DND-41 (cell line): Measurements from ENCODE around the gene GCLM.
"Not testable (repeated sequence)": the region's sequence is repeated elsewhere in the genome, so short reads cannot be mapped to it uniquely, and the experiment has no call there.

Experiments used
- ATAC-seq: fragments of 200-7000 bp; cut with Tn5 transposase; 3 replicates; pipeline ENCODE4 v1.9.1; 2021; ENCODE audit warnings: low read depth; ENCODE audit not compliant: insufficient read depth
- DNase-seq: peaks from one replicate; pipeline ENCODE4 v3.0.0-alpha.2; 2020
- H2AFZ ChIP-seq: 2 replicates; pipeline ENCODE4 v1.6.0; 2012; ENCODE audit warnings: low read depth, low read length
- H3K27ac ChIP-seq: 2 replicates; pipeline ENCODE4 v1.5.1; 2012; ENCODE audit warnings: low read length, inconsistent platforms
- H3K27me3 ChIP-seq: fragments of 200-600 bp; sonication (generic); 2 replicates; pipeline ENCODE4 v1.6.0; 2012; ENCODE audit warnings: low read length, mild to moderate bottlenecking, inconsistent platforms; ENCODE audit not compliant: insufficient read depth, poor library complexity
- H3K36me3 ChIP-seq: 2 replicates; pipeline ENCODE4 v1.5.1; 2012; ENCODE audit warnings: low read length, inconsistent platforms; ENCODE audit not compliant: insufficient read depth
- H3K4me1 ChIP-seq: 2 replicates; pipeline ENCODE4 v1.5.1; 2012; ENCODE audit warnings: mild to moderate bottlenecking, low read length; ENCODE audit not compliant: insufficient read depth
- H3K4me2 ChIP-seq: 2 replicates; pipeline ENCODE4 v1.6.0; 2012; ENCODE audit warnings: mild to moderate bottlenecking, moderate library complexity, low read length, inconsistent platforms; ENCODE audit not compliant: insufficient read depth
- H3K4me3 ChIP-seq, 2 experiments: fragments of 200-600 bp in 1 of 2; shearing (Covaris generic) in 1 of 2; 2 replicates each; pipeline ENCODE4 v1.5.1; 2012 to 2016; ENCODE audit warnings: inconsistent platforms in 2 of 2, low read length in 2 of 2, mild to moderate bottlenecking in 2 of 2, low read depth in 1 of 2, moderate library complexity in 1 of 2
- H3K79me2 ChIP-seq: 2 replicates; pipeline ENCODE4 v1.6.0; 2012; ENCODE audit warnings: low read length, inconsistent platforms; ENCODE audit not compliant: insufficient read depth
- H3K9ac ChIP-seq: 2 replicates; pipeline ENCODE4 v1.6.0; 2012; ENCODE audit warnings: low read depth, mild to moderate bottlenecking, inconsistent platforms, low read length, moderate library complexity
- H3K9me3 ChIP-seq: 2 replicates; pipeline ENCODE4 v1.5.1; 2012; ENCODE audit warnings: low read length, moderate library complexity, mild to moderate bottlenecking, inconsistent platforms; ENCODE audit not compliant: insufficient read depth, severe bottlenecking
- H4K20me1 ChIP-seq: 2 replicates; pipeline ENCODE4 v1.6.0; 2012; ENCODE audit warnings: low read length; ENCODE audit not compliant: insufficient read depth
- EZH2 ChIP-seq: IDR thresholded peaks from 3 replicates; pipeline ENCODE4 v1.6.1; 2012; ENCODE audit warnings: borderline replicate concordance, low read depth, mild to moderate bottlenecking, moderate library complexity, low read length, inconsistent platforms; ENCODE audit not compliant: severe bottlenecking
- TF ChIP-seq, protein P1 (sequence below): IDR thresholded peaks from 2 replicates; pipeline ENCODE4 v1.5.1; 2012; ENCODE audit warnings: borderline replicate concordance, low read length, moderate library complexity, mild to moderate bottlenecking; ENCODE audit not compliant: poor library complexity, severe bottlenecking; ENCODE audit errors: extremely low read depth

Gene GCLM

DNA sequence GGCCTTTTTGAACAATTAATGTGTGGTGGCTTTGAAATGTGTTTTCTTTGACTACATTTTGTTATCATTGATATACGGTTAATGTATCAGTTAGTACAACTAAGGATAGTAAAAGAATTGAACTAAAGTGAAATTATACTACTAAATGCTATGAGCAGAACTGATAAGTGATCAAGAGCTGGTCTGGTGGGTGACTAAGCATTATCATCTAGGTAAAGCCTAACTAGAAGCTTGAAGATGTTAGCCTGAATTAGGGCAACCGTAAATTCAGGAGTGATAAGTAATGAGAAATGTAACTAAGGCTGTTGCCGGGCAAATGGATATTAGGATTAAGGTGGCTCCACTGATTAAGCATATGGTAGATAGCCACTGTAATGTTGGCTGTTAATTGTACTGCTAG is 16.0 kb upstream of the GCLM start:
- no peak for TF ChIP-seq EZH2
- TF ChIP-seq, protein P1, sequence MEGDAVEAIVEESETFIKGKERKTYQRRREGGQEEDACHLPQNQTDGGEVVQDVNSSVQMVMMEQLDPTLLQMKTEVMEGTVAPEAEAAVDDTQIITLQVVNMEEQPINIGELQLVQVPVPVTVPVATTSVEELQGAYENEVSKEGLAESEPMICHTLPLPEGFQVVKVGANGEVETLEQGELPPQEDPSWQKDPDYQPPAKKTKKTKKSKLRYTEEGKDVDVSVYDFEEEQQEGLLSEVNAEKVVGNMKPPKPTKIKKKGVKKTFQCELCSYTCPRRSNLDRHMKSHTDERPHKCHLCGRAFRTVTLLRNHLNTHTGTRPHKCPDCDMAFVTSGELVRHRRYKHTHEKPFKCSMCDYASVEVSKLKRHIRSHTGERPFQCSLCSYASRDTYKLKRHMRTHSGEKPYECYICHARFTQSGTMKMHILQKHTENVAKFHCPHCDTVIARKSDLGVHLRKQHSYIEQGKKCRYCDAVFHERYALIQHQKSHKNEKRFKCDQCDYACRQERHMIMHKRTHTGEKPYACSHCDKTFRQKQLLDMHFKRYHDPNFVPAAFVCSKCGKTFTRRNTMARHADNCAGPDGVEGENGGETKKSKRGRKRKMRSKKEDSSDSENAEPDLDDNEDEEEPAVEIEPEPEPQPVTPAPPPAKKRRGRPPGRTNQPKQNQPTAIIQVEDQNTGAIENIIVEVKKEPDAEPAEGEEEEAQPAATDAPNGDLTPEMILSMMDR, result no peak
- H3K4me2 ChIP-seq, result no peak overlapping the region
- no peaks in the 10 kb centered on the region for H3K9me3 ChIP-seq
- H3K9ac ChIP-seq, result no peak overlapping the region
- H4K20me1 ChIP-seq, result no peaks in the 10 kb centered on the region; the same call in 1 of the 2 replicates
- H3K4me3 ChIP-seq, result no peak overlapping the region
- DNase-seq, result no peak
- H3K4me1 ChIP-seq, result no peaks in the 10 kb centered on the region
- H3K27ac ChIP-seq, result no peak overlapping the region
- no peak overlapping the region for H2AFZ ChIP-seq
- no peaks in the 10 kb centered on the region for H3K36me3 ChIP-seq
- H3K79me2 ChIP-seq, result no peaks in the 10 kb centered on the region
- H3K27me3 ChIP-seq, result no peaks in the 10 kb centered on the region
- ATAC-seq, result no peak

DNA sequence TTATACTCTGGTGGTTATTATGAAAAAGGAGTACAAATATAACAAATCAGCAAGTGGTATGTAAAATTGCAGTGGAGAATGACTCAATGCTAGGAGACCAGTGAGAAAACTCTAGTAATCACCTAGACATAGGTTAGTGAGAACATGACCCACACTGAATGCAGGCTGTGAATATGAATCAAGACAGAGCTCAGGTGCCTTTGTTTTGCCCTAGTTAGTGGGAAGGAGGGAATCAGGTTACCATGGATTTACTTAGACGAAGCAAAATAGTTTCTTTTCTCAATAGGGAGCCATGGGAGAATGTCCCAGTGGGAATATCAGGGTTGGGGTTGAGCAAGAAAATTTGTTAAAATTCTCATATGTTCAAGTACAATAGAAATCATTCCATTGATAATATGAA is 10.6 kb upstream of the GCLM start:
- no peaks in the 10 kb centered on the region for H3K4me1 ChIP-seq
- H3K79me2 ChIP-seq, result no peaks in the 10 kb centered on the region
- no peaks in the 10 kb centered on the region; the same call in 1 of the 2 replicates for H4K20me1 ChIP-seq
- H3K36me3 ChIP-seq, result no peaks in the 10 kb centered on the region
- ATAC-seq (no peak), DNase-seq (no peak)
- H2AFZ ChIP-seq, result no peak overlapping the region
- no peak overlapping the region for H3K9ac ChIP-seq
- no peak overlapping the region for H3K4me2 ChIP-seq
- no peaks in the 10 kb centered on the region for H3K27me3 ChIP-seq
- H3K4me3 ChIP-seq, result no peak overlapping the region
- TF ChIP-seq, protein P1, result no peak
- no peak for TF ChIP-seq EZH2
- H3K9me3 ChIP-seq, result no peaks in the 10 kb centered on the region
- no peak overlapping the region for H3K27ac ChIP-seq

DNA sequence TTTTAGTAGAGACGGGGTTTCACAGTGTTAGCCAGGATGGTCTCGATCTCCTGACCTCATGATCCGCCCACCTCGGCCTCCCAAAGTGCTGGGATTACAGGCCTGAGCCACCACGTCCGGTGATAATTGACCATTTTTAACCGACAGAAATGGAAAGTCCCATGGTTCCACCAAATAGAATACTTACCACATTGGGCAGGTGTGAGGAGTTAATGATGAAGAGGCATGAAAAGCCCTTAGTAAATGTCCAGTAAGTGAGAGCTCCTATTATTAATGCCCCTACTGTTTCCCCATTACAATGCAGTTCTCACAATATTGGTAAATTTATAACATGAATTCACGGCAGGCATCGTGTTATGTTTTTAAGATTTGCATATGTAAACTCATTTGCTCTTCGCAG is 8.1 kb upstream of the GCLM start:
- Histone ChIP-seq H3K9ac (no peak overlapping the region), H3K4me3 (no peak overlapping the region), H3K4me1 (no peaks in the 10 kb centered on the region), H3K27ac (no peak overlapping the region), H3K27me3 (no peaks in the 10 kb centered on the region), H2AFZ (no peak overlapping the region), H3K4me2 (no peak overlapping the region), H3K36me3 (no peaks in the 10 kb centered on the region), H4K20me1 (no peaks in the 10 kb centered on the region; the same call in 1 of the 2 replicates), H3K9me3 (no peaks in the 10 kb centered on the region), H3K79me2 (no peaks in the 10 kb centered on the region)
- ATAC-seq, result no peak
- no peak for TF ChIP-seq EZH2
- TF ChIP-seq, protein P1, result no peak
- DNase-seq, result no peak

DNA sequence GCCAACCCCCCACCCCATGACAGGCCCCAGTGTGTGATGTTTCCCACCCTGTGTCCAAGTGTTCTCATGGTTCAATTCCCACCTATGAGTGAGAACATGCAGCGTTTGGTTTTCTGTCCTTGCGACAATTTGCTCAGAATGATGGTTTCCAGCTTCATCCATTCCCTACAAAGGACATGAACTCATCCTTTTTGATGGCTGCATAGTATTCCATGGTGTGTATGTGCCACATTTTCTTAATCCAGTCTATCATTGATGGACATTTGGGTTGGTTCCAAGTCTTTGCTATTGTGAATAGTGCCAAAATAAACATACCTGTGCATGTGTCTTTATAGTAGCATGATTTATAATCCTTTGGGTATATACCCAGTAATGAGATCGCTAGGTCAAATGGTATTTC is 1.6 kb upstream of the GCLM start:
- DNase-seq, H2AFZ ChIP-seq, ATAC-seq, H3K36me3 ChIP-seq, H3K4me2 ChIP-seq, H3K9ac ChIP-seq, H4K20me1 ChIP-seq, H3K4me3 ChIP-seq, H3K9me3 ChIP-seq, H3K27ac ChIP-seq, H3K27me3 ChIP-seq: not testable (repeated sequence)
- Histone ChIP-seq H3K4me1 (peaks cover 39% of the 10 kb centered on the region), H3K79me2 (peaks cover 35% of the 10 kb centered on the region)
